Ramos (cell line): ENCODE results near the gene PBX1.
"Not testable (repeated sequence)": the region's sequence is repeated elsewhere in the genome, so short reads cannot be mapped to it uniquely, and the experiment has no call there.

Experiments
- in situ Hi-C: fragments of 300-500 bp; cut with MboI; formaldehyde crosslinking; loops from one replicate; pipeline ENCODE4 v1.14.3; 2022; ENCODE audit warnings: low sequenced_read_pairs; ENCODE audit not compliant: unreplicated experiment

The PBX1 gene

GRCh38 chr1:164636757-164637156 is 77.8 kb downstream of the PBX1 start:
- in situ Hi-C loops = no loop called here

- in situ Hi-C loops = no loop called here
Observed at GRCh38 chr1:164637461-164638375, 78.7 kb downstream of the PBX1 start.

- in situ Hi-C loops = no loop called here
Observed at GRCh38 chr1:164638492-164639202, 79.7 kb downstream of the PBX1 start.

- in situ Hi-C loops = no loop called here
Observed at GRCh38 chr1:164640686-164641352, 81.8 kb downstream of the PBX1 start.

- in situ Hi-C loops = no loop called here
Observed at GRCh38 chr1:164641353-164641730, 82.4 kb downstream of the PBX1 start.

- in situ Hi-C loops = no loop called here
Observed at GRCh38 chr1:164643018-164643417, 84.0 kb downstream of the PBX1 start.

GRCh38 chr1:164644268-164644667 is 85.3 kb downstream of the PBX1 start:
- in situ Hi-C loops = no loop called here

- in situ Hi-C loops = no loop called here
Observed at GRCh38 chr1:164644774-164645644, 86.0 kb downstream of the PBX1 start.

- in situ Hi-C loops = no loop called here
Observed at GRCh38 chr1:164645921-164646320, 86.9 kb downstream of the PBX1 start.

- in situ Hi-C loops = no loop called here
Observed at GRCh38 chr1:164647211-164647610, 88.2 kb downstream of the PBX1 start.

GRCh38 chr1:164648636-164649035 is 89.7 kb downstream of the PBX1 start:
- in situ Hi-C loops = no loop called here

GRCh38 chr1:164649146-164649545 is 90.2 kb downstream of the PBX1 start:
- in situ Hi-C loops = no loop called here

- in situ Hi-C loops = no loop called here
Observed at GRCh38 chr1:164650531-164650930, 91.5 kb downstream of the PBX1 start.

- in situ Hi-C loops = no loop called here
Observed at GRCh38 chr1:164651351-164651951, 92.5 kb downstream of the PBX1 start.

- in situ Hi-C loops = not testable (repeated sequence)
Observed at GRCh38 chr1:164652969-164653368, 94.0 kb downstream of the PBX1 start.

GRCh38 chr1:164653705-164654104 is 94.7 kb downstream of the PBX1 start:
- in situ Hi-C loops = no loop called here

GRCh38 chr1:164654200-164654599 is 95.2 kb downstream of the PBX1 start:
- in situ Hi-C loops = no loop called here

- in situ Hi-C loops = no loop called here
Observed at GRCh38 chr1:164658864-164659263, 99.9 kb downstream of the PBX1 start.

- in situ Hi-C loops = no loop called here
Observed at GRCh38 chr1:164659621-164660411, 100.8 kb downstream of the PBX1 start.
